ENCODE data around the gene TLE3. TPM values are rescaled to one million over a fixed set of nuclear protein-coding genes. Genes with fewer than 3 reads are reported as not detected.

TLE3 gene
- total RNA-seq, 1 donor from 2014 or later = 28.8 TPM

DNA sequence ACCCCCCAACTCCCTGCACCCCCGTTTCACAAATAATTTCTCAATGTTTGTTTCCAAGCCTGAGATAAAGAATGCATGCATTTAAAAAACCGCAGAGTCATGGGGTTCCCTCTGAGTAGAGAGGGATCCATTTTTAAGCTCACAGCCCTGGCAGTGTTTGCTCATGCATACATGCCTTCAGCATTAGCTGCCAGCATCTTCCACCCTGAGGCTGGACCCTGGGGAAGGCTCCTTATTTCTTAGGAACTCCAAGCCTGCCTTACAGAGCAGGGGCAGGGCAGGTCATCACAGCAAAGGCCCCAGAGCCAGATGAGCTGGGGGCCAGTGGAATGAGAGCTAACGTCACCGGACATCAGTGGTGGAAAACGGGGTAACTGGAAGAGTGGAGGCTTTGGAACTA, 31.3 kb downstream of the TLE3 start:
- Mint-ChIP-seq H3K9me3 (ENCODE audit: unreplicated experiment) (no peaks in the 10 kb centered on the region), H3K27ac (ENCODE audit: unreplicated experiment) (no peak overlapping the region), H3K27me3 (ENCODE audit: unreplicated experiment) (no peaks in the 10 kb centered on the region), H3K36me3 (ENCODE audit: unreplicated experiment) (peaks cover 29% of the 10 kb centered on the region), H3K4me1 (ENCODE audit: unreplicated experiment) (peaks cover 21% of the 10 kb centered on the region), H3K4me3 (ENCODE audit: unreplicated experiment) (no peak overlapping the region)
- no peak for DNase-seq (ENCODE audit: extremely low spot score, unreplicated experiment)
- TF ChIP-seq, protein P1, sequence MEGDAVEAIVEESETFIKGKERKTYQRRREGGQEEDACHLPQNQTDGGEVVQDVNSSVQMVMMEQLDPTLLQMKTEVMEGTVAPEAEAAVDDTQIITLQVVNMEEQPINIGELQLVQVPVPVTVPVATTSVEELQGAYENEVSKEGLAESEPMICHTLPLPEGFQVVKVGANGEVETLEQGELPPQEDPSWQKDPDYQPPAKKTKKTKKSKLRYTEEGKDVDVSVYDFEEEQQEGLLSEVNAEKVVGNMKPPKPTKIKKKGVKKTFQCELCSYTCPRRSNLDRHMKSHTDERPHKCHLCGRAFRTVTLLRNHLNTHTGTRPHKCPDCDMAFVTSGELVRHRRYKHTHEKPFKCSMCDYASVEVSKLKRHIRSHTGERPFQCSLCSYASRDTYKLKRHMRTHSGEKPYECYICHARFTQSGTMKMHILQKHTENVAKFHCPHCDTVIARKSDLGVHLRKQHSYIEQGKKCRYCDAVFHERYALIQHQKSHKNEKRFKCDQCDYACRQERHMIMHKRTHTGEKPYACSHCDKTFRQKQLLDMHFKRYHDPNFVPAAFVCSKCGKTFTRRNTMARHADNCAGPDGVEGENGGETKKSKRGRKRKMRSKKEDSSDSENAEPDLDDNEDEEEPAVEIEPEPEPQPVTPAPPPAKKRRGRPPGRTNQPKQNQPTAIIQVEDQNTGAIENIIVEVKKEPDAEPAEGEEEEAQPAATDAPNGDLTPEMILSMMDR (IDR thresholded peaks at IDR 0.05) = no peak

DNA sequence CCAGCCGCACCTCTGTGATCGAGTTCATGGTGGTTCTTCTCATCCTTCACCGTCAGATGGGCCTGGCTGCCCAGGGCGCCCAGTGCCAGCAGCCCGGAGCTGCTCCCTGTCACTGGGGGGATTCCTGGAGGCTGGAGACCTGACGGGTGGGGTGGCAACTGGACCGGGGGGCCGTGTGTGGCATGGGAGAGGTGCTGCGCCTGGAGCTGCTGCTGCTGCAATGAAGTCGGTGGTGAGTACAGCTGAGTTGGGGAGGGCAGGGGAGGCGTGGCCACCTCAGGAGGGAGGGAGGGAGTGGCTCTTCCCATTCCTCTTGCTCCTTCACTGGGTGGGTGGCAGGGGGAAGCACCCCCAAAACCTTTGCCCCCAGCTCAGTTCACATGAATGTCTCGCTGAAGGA, 31.7 kb downstream of the TLE3 start:
- Mint-ChIP-seq H3K4me3 (ENCODE audit: unreplicated experiment) (no peak overlapping the region), H3K27ac (ENCODE audit: unreplicated experiment) (no peak overlapping the region), H3K36me3 (ENCODE audit: unreplicated experiment) (peaks cover 24% of the 10 kb centered on the region), H3K27me3 (ENCODE audit: unreplicated experiment) (no peaks in the 10 kb centered on the region), H3K4me1 (ENCODE audit: unreplicated experiment) (peaks cover 21% of the 10 kb centered on the region), H3K9me3 (ENCODE audit: unreplicated experiment) (no peaks in the 10 kb centered on the region)
- TF ChIP-seq, protein P1 (IDR thresholded peaks at IDR 0.05) = no peak
- no peak for DNase-seq (ENCODE audit: extremely low spot score, unreplicated experiment)

DNA sequence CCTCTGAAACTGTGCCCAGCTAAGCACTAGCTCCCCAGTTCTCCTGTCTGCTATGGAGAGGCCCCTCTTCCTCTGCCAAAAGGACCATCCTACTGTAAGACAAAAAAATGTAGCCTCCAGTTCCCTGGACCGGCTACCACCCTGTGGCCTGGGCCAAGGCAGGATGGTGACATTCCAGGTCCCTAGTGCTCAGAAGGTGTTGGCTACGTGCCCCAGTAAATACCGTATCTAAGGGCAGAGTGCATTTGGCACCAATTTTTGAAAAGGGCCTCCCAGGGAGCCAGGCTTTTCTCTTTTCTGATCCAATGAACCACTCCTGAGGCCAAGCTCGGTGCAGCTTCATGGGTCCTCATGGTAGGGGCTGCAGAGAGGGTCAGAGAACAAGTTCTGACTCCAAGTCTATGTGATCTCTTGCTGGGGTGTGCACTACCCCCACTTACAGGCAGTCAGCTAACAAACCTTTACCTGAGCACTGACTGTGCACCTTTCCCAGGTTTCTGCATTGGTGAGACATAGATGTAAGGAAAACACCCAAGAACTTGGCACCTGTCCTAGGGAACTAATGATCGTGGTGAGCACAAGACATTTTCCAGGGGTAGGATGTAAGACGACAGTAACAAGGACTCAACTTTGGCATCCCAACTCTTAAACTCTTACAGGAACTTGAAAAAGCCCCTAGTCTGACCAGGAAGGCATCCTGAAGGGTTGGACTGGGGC, 32.6 kb downstream of the TLE3 start:
- Mint-ChIP-seq H3K27ac (ENCODE audit: unreplicated experiment) (no peak overlapping the region), H3K4me1 (ENCODE audit: unreplicated experiment) (peaks cover 21% of the 10 kb centered on the region), H3K4me3 (ENCODE audit: unreplicated experiment) (no peak overlapping the region), H3K27me3 (ENCODE audit: unreplicated experiment) (no peaks in the 10 kb centered on the region), H3K36me3 (ENCODE audit: unreplicated experiment) (peaks cover 22% of the 10 kb centered on the region), H3K9me3 (ENCODE audit: unreplicated experiment) (no peaks in the 10 kb centered on the region)
- DNase-seq (ENCODE audit: extremely low spot score, unreplicated experiment) = no peak
- TF ChIP-seq, protein P1 (IDR thresholded peaks at IDR 0.05) = no peak

DNA sequence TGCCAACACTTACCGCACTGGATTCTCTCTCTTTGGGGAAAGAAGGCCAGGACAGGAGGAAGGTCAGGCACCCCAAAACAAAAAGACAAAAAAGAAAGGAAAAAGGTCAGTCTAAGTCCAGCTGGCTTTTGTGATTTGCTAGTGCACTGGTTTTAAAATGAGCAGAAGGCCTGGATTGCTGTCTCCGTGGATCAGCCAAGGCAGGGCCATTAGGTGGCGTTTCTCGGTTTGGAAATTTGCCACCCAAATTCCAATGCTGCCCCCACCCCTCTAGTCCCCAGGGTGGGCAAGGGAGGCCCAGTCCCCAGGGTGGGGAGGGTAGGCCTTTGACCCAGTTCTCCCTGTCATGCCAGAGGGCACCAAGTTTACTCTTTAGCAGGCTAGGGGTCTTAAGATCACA, 33.3 kb downstream of the TLE3 start:
- Mint-ChIP-seq H3K4me3 (ENCODE audit: unreplicated experiment) (no peak overlapping the region), H3K9me3 (ENCODE audit: unreplicated experiment) (no peaks in the 10 kb centered on the region), H3K27ac (ENCODE audit: unreplicated experiment) (no peak overlapping the region), H3K27me3 (ENCODE audit: unreplicated experiment) (no peaks in the 10 kb centered on the region), H3K4me1 (ENCODE audit: unreplicated experiment) (peaks cover 21% of the 10 kb centered on the region), H3K36me3 (ENCODE audit: unreplicated experiment) (peaks cover 26% of the 10 kb centered on the region)
- TF ChIP-seq, protein P1 (IDR thresholded peaks at IDR 0.05) = no peak
- DNase-seq (ENCODE audit: extremely low spot score, unreplicated experiment) = no peak

DNA sequence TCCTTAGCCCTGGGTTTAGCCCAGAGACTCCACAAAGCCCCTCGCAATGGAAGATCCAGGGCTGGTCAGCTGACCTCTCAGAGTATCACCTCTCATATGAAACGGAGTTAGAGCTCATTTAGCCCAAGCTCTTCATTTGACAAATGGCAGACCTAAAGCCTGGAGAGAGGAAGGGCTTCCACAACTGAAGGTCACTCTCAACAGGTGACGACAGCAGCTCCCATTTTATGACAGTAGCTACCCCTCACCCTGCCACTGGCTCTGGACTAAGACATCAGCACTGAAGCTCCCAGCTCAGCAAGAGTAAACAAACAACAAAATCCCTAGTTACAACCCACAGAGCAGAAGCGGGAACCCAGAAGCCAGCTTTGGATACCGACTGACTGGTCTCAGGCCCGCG, 33.7 kb downstream of the TLE3 start:
- Mint-ChIP-seq H3K27ac (ENCODE audit: unreplicated experiment) (no peak overlapping the region), H3K4me3 (ENCODE audit: unreplicated experiment) (no peak overlapping the region), H3K27me3 (ENCODE audit: unreplicated experiment) (no peaks in the 10 kb centered on the region), H3K4me1 (ENCODE audit: unreplicated experiment) (peaks cover 21% of the 10 kb centered on the region), H3K36me3 (ENCODE audit: unreplicated experiment) (peaks cover 29% of the 10 kb centered on the region), H3K9me3 (ENCODE audit: unreplicated experiment) (no peaks in the 10 kb centered on the region)
- TF ChIP-seq, protein P1 (IDR thresholded peaks at IDR 0.05) = no peak
- no peak for DNase-seq (ENCODE audit: extremely low spot score, unreplicated experiment)

Measured in osteocyte (in vitro differentiated cells).